ENCODE measurements around the gene GRM7.

The GRM7 gene

DNA sequence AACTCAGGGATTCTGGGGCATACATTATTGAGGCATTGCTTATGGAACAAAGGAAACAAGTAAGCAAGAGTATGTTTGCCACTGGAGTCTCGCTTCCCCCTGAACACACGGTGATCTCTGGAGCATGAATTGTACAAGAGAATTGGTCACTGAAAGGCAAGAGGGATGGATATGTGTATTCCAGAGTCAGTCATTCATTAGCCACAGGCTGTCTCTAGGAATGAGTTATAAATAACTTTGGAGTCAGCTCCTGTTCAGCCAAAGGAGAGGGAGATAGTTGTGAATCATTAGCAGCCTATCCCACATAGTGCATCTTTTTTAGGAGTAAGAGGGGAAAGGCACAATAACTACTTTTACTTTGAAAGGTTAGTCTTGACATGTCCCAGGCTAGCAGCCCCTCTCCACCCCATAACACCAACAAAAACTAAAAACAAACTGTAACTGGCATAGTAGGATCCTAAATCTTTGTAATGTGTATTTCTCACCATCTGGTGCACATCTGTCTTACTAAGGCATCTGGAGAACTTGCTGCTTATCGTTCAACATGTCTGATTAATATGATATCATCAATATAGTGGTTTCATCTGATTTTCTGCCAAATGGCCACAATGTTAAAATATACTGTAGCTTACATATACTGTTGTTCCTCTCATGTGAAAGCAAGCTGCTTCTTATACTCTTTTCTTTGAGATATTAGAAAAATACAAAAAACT lies 462.2 kb downstream of the GRM7 start:
- no peak for DNase-seq

DNA sequence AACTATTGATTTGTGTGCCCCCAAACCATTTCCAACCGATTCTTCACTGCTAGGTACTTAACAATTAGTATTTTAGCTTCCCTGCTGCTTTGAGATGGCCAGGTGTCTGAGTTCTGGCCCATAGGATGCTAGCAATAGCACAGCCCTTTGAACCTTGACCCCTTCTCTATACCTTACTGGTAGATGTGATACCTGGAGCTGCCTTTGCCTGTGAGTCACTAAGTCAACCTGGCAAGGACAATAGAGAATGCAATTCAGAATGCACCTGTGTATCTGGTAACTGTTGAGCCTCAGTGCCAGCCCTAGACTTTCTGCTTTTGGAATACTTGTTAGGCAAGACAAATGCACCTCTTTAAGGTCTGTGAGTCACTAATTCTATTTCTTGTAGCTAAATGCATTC lies 467.4 kb downstream of the GRM7 start:
- DNase-seq, result no peak

DNA sequence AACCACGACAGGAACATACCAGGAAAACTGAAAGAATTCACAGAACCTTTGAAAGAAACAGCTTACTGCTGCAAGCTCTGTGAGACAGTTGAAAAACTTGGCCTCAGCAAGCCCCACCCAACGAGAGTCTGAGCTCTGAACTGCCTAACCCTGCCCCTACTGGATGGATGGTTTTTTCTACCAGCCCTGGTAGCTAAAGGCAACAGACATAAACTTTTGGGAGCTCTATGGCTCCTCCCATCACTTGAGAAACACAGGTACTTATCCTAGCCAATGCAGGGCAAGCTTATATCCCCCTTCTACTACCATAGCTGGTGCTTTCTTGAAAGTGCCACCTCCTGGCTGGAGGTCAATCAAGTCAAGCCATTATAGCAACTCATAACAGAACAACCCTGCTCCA lies 471.8 kb downstream of the GRM7 start:
- DNase-seq, result no peak

- DNase-seq, result no peak
Observed at GRCh38 chr3:7333125-7333524, 472.2 kb downstream of the GRM7 start.

GRCh38 chr3:7340795-7341194 lies 479.9 kb downstream of the GRM7 start:
- no peak for DNase-seq

DNA sequence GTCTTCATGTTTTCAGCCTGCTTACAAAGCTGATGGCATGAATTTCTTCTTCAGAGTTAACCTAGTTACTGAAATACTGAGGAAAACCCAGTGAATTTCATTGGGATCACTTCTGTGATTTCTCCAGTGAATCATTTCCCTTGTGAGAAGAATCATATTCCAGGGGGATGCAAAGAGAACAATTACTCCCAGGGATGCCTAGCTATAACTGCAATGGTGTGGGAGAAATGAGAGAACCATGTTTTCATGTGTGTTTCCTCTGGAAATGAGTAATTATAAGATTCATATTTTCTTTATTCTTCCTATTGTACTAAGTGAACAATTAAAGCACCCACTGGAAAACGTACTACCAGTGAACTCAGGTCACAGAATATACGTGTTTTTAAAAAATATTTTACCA lies 485.4 kb downstream of the GRM7 start:
- no peak for DNase-seq

DNA sequence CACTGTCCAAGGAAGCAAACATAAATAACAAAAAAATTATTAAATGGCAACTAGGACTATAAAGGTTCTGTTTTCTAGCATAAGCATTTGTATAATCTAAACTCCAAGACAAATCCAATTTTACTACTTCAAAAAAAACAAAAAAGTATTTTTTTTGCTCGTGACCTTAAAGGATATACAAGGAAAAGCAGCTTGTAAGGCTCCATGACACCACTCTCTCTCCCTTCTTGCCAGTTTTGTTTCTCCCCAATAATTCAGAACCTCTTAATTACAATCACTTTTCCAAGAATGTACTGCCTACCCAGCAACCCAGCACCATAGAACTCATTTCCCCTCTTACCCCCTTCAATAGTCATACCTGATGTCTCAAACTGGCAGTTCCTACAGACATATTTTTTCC lies 496.2 kb downstream of the GRM7 start:
- DNase-seq, result no peak

DNA sequence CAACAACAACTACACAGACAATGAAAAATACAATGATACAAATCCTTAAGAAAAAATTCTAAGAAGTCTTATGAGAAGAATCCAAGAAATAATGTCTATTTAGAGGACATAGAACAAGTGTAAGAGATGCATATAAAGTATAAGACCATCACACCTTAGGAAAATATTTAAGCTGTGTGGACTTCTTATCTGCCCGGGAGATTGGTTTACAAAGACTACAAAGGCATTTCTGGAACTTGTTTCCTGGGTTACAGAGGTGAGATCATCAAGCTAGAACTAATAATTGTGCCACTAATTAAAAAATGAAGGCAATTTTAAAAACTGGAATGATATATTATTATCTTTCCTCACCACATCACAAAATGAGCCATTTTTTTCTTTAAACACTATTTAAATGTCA lies 507.1 kb downstream of the GRM7 start:
- DNase-seq, result no peak

DNA sequence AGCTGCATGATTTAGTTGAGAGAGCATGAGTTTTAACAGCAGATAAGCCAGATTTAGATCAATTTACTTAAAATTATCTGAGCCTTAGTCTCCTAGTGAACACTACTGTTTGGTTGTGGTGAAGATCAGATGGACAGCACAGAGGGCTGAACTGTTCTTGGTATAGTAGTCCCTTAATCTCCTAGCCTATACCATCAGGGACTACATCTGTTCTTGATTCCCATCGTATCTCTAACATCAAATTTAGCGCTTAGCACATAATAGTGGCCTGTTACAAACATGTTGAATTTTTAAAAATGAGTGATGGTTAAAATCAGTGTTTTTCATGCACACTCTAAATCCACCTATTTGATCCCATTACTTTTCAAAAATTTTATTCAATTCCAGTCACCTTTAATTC lies 507.7 kb downstream of the GRM7 start:
- no peak for DNase-seq

- no peak for DNase-seq
Observed at GRCh38 chr3:7371693-7372572, 511.0 kb downstream of the GRM7 start.

- DNase-seq, result no peak
Observed at GRCh38 chr3:7377103-7377502, 516.2 kb downstream of the GRM7 start.

- no peak for DNase-seq
Observed at GRCh38 chr3:7381741-7382140, 520.8 kb downstream of the GRM7 start.

GRCh38 chr3:7382293-7383010 lies 521.5 kb downstream of the GRM7 start:
- no peak for DNase-seq

GRCh38 chr3:7385635-7386034 lies 524.7 kb downstream of the GRM7 start:
- DNase-seq, result no peak

DNA sequence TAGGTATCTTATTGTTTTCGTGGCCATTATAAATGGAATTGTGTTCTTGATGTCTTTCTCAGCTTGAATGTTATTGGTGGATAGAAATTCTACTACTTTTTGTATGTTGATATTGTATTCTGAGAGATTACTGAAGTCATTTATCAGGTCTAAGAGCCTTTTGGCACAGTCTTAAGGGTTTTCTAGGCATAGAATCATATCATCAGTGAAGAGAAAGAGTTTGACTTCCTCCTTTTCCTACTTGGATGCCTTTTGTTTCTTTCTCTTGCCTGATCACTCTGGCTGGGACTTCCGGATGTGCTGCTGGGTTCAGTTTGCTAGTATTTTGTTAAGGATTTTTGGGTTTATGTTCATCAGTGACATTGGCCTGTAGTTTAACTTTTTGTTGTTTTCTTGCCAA lies 527.1 kb downstream of the GRM7 start:
- DNase-seq, result no peak

GRCh38 chr3:7392206-7392605 lies 531.3 kb downstream of the GRM7 start:
- DNase-seq, result no peak

- no peak for DNase-seq
Observed at GRCh38 chr3:7393944-7394605, 533.2 kb downstream of the GRM7 start.

DNA sequence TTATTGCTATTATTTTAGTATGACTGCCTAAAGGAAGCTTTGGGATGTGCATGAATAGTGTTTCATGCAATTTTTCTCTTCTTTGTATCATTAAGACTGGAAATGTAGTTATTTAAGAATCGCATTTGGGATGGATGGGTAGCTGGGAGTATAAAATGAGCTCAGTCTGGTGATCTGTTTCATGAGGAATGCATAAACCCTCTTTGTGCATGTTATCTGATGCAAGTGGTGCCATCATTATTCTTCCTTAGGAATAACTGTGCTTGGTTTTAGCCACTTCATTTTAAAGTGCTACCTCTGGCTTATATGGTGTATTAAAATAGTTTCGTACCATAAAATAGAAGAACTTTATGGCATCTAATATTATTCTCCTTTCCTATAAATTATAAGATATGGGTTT lies 535.6 kb downstream of the GRM7 start:
- DNase-seq, result no peak

DNA sequence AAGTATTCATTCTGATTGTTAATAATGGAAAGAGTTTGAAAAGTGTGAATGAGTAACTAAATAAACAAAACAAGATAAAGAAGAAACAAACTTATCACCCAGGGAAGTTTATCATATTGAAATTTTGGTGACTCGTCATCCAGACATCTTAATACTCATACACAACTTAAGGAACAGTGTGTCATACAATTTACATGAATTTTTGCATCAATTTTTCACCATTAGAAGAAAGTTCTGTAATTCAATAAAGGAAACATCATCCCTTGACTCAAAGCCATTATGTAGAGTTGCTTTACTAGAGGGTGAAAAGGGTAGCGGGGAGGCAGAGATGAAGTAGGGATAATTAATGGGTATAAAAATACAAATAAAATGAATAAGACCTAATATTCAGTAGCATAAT lies 536.2 kb downstream of the GRM7 start:
- no peak for DNase-seq

GRCh38 chr3:7400360-7400759 lies 539.4 kb downstream of the GRM7 start:
- no peak for DNase-seq

DNA sequence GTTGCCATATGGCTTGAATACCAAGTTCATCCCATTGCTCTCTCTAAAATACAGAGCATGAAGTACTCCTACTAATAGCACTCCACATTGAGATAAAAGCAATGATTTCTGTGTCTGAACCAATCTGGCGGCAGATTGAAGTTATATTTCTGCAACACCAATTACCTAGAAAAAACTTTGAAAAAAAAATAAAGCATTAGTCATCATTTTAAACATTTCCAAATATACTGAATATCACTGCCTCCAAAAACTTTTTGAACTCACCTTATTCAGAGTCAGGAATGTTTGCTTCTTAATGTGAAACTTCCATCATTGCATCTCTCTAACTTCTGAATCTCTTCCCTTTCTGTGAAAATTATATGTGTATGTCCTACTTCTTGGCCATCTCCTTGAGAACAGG lies 540.5 kb downstream of the GRM7 start:
- no peak for DNase-seq

DNA sequence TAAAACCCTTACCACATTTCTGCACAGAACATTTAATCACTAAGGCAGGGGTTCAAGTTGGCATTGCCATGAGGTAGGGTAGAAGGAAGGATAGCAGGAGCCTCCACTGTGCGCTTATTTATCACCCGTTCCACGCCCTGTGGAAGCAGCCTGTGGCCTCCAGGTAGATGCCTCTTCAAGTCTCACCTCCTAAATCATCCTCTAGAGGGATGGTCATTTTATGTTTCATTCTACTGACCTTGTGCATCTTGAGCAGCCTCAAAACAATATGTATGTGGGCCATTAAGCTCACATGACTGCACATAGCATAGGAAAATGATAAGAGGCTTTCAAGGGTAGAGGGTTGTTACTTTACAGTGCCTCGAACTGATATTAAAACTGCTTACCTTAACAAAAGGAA lies 546.2 kb downstream of the GRM7 start:
- DNase-seq, result no peak

DNA sequence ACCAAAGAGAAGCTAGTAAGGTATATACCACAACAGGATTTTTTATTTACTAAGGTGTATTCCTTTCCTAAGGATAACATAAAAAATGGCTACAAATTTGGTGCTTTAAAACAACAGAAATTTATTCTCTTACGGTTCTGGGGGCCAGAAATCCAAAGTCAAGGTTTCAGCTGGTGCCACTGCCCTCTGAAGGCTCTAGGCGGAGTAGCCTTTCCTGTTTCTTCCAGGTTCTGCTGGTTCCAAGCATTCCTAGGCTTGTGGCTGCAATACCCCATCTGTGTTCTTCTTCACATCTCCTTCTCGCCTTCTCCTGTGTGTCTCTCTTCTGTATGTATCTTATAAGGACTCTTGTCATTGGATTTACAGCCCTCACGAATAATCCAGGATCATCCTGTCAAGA lies 549.9 kb downstream of the GRM7 start:
- no peak for DNase-seq

All from stimulated activated CD8-positive, alpha-beta memory T cell treated with anti-CD3 and anti-CD28 coated beads, Interleukin-4, amount 100 ng/mL, for 48 hours (primary cell).